OCI-LY7 (cell line): ENCODE data around the gene LOXHD1. TPM values are rescaled to one million over a fixed set of nuclear protein-coding genes. Genes with fewer than 3 reads are reported as not detected.

ENCODE experiments used
- BruUV-seq: library from RNA; stranded (reverse); fragments of 400-500 nt; replicated peaks from 2 replicates; lab custom pipeline; 2021; lab: Mats Ljungman, UMichigan
- CTCF ChIA-PET: fragments of 300-600 bp; sonication (Branson Sonifier 250); formaldehyde crosslinking; loops from one replicate; lab custom pipeline; 2022; ENCODE audit warnings: antibody characterized with exemption; ENCODE audit not compliant: unreplicated experiment; lab: Charles Lee
- POLR2A ChIA-PET: fragments of 300-600 bp; sonication (Branson Sonifier 250); formaldehyde crosslinking; loops from one replicate; lab custom pipeline; 2022; ENCODE audit warnings: antibody characterized with exemption; lab: Charles Lee
- DNase-seq: peaks from one replicate; pipeline ENCODE4 v3.0.0-alpha.2; 2015; ENCODE audit warnings: low spot score
- H2AFZ ChIP-seq: fragments of 200-600 bp; sonication (generic), shearing (Covaris generic); 2 replicates; pipeline ENCODE4 v1.6.1; 2014; ENCODE audit warnings: mild to moderate bottlenecking, antibody characterized with exemption, low read length, moderate library complexity
- H3K27ac ChIP-seq: fragments of 200-600 bp; sonication (generic); 2 replicates; pipeline ENCODE4 v1.5.1; 2014; ENCODE audit warnings: mixed run types, low read depth, mild to moderate bottlenecking, moderate library complexity, low read length, inconsistent platforms; ENCODE audit not compliant: poor library complexity, severe bottlenecking
- H3K36me3 ChIP-seq: fragments of 200-600 bp; sonication (generic); 2 replicates; pipeline ENCODE4 v1.6.1; 2014; ENCODE audit warnings: mild to moderate bottlenecking, antibody characterized with exemption, low read length, moderate library complexity, mixed read lengths; ENCODE audit not compliant: insufficient read depth
- H3K4me1 ChIP-seq: fragments of 200-600 bp; sonication (generic); 2 replicates; pipeline ENCODE4 v1.5.1; 2014; ENCODE audit warnings: mild to moderate bottlenecking, low read length; ENCODE audit not compliant: insufficient read depth, poor library complexity, severe bottlenecking
- H3K4me2 ChIP-seq: fragments of 200-600 bp; sonication (generic); 2 replicates; pipeline ENCODE4 v1.6.1; 2014; ENCODE audit warnings: mild to moderate bottlenecking, low read length
- H3K4me3 ChIP-seq: fragments of 200-600 bp; sonication (generic); 2 replicates; pipeline ENCODE4 v1.5.1; 2014; ENCODE audit warnings: mild to moderate bottlenecking, low read depth, low read length; ENCODE audit not compliant: poor library complexity, severe bottlenecking
- H3K79me2 ChIP-seq: fragments of 200-600 bp; sonication (generic); 2 replicates; pipeline ENCODE4 v1.6.1; 2016; ENCODE audit warnings: low read depth, mild to moderate bottlenecking, low read length, moderate library complexity, mixed read lengths; ENCODE audit not compliant: insufficient read depth
- H3K9me2 ChIP-seq: fragments of 200-600 bp; sonication (generic); 2 replicates; pipeline ENCODE4 v1.6.1; 2016; ENCODE audit warnings: mild to moderate bottlenecking, low read length, mixed read lengths; ENCODE audit not compliant: insufficient read depth
- H3K9me3 ChIP-seq: fragments of 200-600 bp; sonication (generic); 2 replicates; pipeline ENCODE4 v1.6.1; 2014; ENCODE audit warnings: mild to moderate bottlenecking, mixed run types, low read length, mixed read lengths
- H4K20me1 ChIP-seq: fragments of 200-600 bp; sonication (generic); 2 replicates; pipeline ENCODE4 v1.6.1; 2014; ENCODE audit warnings: mild to moderate bottlenecking, antibody characterized with exemption, low read length, moderate library complexity, mixed read lengths; ENCODE audit not compliant: insufficient read depth
- CTCF ChIP-seq: fragments of 200-600 bp; sonication (generic); conservative IDR thresholded peaks from 2 replicates; pipeline ENCODE4 v1.5.1; 2014; ENCODE audit warnings: mild to moderate bottlenecking, antibody characterized with exemption, low read length, moderate library complexity, mixed read lengths
- EZH2phosphoT487 ChIP-seq: fragments of 200-600 bp; sonication (generic); IDR thresholded peaks from 2 replicates; pipeline ENCODE4 v1.6.1; 2018; ENCODE audit warnings: low read depth, borderline replicate concordance, mild to moderate bottlenecking, mixed run types, antibody characterized with exemption, low read length, moderate library complexity, mixed read lengths
- intact Hi-C: fragments of 100-400 bp; cut with micrococcal nuclease; formaldehyde crosslinking; loops from one replicate; pipeline ENCODE4 v1.10.0; 2022; ENCODE audit not compliant: unreplicated experiment
- total RNA-seq, 2 experiments: library from RNA; depleted of rRNA in 1 of 2; stranded (reverse); fragments of >200 nt in 1 of 2; shearing (Covaris generic) in 1 of 2; gene quantifications; 2 replicates each; pipeline ENCODE4 v1.2.3, GENCODE V29; 2014 to 2022

Gene LOXHD1
- total RNA-seq, 2 experiments from 2014 or later, result not detected

DNA sequence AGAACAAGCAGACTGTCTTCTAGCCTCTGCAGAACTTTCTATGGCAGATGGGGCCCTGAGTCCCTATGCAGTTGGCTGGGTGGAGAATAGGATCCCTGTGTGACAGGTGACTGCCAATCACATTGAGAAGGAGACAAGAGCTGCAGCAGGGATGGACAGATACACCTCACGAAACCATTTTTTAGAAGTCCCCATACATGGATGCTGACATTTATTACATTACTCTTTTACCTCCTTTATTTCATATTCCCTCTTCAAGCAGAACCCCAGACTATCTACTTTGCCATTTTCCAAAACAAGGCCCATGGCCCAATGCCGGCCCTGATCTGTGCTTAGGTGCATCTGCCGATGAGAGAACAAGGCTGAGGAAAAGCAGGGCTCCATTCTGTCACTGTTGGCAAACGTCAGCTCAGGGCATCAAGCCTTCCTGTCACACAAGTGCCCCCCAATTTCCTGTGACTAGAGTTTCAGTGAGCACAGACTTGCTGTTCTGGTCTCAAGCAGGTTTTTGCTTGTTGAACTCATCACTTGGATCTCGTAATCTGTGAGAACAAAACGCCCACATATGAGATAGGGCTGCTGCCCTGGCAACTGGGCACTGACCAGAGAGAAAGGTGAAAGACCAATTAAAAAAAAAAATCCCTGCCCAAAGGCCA lies 35.8 kb downstream of the LOXHD1 start:
- BruUV-seq, result no TSS peak
- H3K36me3 ChIP-seq, result no peaks in the 10 kb centered on the region
- ChIA-PET POLR2A (no interaction called here), CTCF (no interaction called here)
- H3K4me2 ChIP-seq, result no peak overlapping the region
- no peaks in the 10 kb centered on the region for H4K20me1 ChIP-seq
- intact Hi-C loops, result no loop called here
- no peak for DNase-seq
- no peaks in the 10 kb centered on the region for H3K9me3 ChIP-seq
- H3K79me2 ChIP-seq, result no peaks in the 10 kb centered on the region
- no peaks in the 10 kb centered on the region for H3K9me2 ChIP-seq
- H3K27ac ChIP-seq, result no peak overlapping the region
- no peak overlapping the region for H3K4me3 ChIP-seq
- H3K4me1 ChIP-seq, result no peaks in the 10 kb centered on the region
- H2AFZ ChIP-seq, result no peak overlapping the region
- no peak for TF ChIP-seq EZH2phosphoT487
- no peak for TF ChIP-seq CTCF

DNA sequence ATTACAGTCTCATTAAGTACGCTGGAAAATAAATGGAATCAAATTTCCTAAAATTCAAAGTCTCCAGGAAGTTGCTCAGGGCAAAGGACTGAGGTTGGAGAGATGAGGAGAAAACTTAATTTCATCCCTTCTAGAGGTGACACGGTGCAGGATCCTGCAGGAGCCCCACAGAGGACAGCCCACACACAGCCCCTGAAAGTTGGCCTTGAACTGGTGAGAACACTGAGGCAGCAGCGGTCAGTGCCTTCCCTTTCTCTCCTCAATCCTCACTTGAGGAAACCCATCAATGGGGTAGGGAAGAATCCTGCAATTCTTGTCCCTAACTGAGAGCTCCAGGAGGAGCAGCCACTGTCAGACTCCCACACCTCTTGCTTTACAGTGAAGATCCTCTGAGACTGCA lies 37.5 kb downstream of the LOXHD1 start:
- Histone ChIP-seq H3K4me1 (no peaks in the 10 kb centered on the region), H3K9me2 (no peaks in the 10 kb centered on the region), H3K9me3 (no peaks in the 10 kb centered on the region), H3K27ac (no peak overlapping the region), H3K79me2 (no peaks in the 10 kb centered on the region), H4K20me1 (no peaks in the 10 kb centered on the region), H2AFZ (no peak overlapping the region), H3K4me2 (no peak overlapping the region), H3K36me3 (no peaks in the 10 kb centered on the region), H3K4me3 (no peak overlapping the region)
- TF ChIP-seq CTCF (no peak), EZH2phosphoT487 (no peak)
- DNase-seq, result no peak
- ChIA-PET POLR2A (no interaction called here), CTCF (no interaction called here)
- intact Hi-C loops, result no loop called here
- BruUV-seq, result no TSS peak

DNA sequence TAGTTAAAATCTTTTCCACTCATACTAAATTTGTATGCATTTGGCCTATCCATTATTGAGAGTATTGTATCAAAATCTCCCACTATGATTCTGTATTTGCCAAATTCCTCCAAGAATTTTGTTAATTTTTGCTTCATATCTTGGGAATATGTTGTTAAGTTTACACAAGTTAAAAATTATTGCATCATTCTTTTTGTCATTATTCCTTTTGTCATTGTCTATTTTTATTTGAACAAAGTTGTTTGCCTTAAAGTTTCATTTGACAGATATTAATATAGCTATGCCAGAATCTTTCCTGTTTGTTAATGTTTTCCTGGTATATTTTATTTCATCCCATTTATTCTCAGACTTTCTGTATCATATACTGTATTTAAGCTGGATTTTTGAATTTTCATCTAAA lies 41.3 kb downstream of the LOXHD1 start:
- Histone ChIP-seq H3K4me1 (no peaks in the 10 kb centered on the region), H3K27ac (no peak overlapping the region), H3K4me2 (no peak overlapping the region), H3K36me3 (no peaks in the 10 kb centered on the region), H3K9me2 (no peaks in the 10 kb centered on the region), H3K9me3 (no peaks in the 10 kb centered on the region), H3K79me2 (no peaks in the 10 kb centered on the region), H3K4me3 (no peak overlapping the region), H2AFZ (no peak overlapping the region), H4K20me1 (no peaks in the 10 kb centered on the region)
- POLR2A ChIA-PET, result no interaction called here
- CTCF ChIA-PET, result no interaction called here
- no peak for DNase-seq
- TF ChIP-seq EZH2phosphoT487, result no peak
- no peak for TF ChIP-seq CTCF
- no TSS peak for BruUV-seq
- intact Hi-C loops, result no loop called here
